Measurements from ENCODE around the gene THUMPD1.

- TF ChIP-seq POLR2A (IDR thresholded peaks at IDR 0.05), result no peak
- TF ChIP-seq CTCF (IDR thresholded peaks at IDR 0.05), result no peak
These were observed 42.6 kb upstream of the THUMPD1 start for GRCh38 chr16:20784204-20784603.

All from heart left ventricle (tissue), 13 donors.